GDM1 (cell line): ENCODE measurements around the gene SLC6A18.
A peak's percentile ranks its signal among the peaks of the same experiment; 100 is the strongest.

Source experiments
- DNase-seq: peaks from one replicate; lab custom pipeline; 2025; lab: John Stamatoyannopoulos, UW

Gene SLC6A18

GRCh38 chr5:1187234-1187949 lies 37.8 kb upstream of the SLC6A18 start:
- no peak for DNase-seq

GRCh38 chr5:1187950-1188334 lies 37.2 kb upstream of the SLC6A18 start:
- DNase-seq = no peak

DNA sequence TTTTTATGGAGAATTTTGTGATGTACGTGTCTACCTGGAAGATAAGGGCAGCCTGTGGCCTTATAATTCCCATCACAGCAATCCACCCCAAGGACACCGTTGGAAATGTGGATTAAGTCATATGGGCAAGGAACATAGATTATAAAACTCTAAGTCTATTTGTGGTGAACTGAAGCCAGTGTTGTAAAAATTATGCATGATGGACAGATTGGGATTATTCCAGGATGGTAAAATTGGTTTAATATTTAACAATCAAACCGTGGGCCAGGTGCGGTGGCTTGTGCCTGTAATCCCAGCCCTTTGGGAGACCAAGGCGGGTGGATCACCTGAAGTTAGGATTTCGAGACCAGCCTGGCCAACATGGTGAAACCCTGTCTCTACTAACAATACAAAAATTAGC lies 36.7 kb upstream of the SLC6A18 start:
- DNase-seq = no peak

DNA sequence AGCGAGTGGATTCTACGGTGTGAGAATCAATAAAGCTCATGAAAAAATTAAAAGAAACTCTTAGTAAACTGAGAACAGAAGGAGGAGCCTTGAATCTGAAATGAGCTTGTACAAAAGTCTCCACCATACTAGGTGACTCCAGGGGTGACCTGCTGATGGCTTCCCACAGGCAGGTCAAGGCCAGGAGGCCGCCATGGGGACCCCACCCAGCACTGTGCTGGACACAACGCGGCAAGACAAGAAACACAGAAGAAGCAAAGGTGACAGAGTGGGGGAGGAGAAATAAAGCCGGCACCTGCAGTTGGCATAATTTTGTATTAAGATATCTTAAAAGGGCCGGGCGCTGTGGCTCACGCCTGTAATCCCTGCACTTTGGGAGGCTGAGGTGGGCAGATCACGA lies 35.9 kb upstream of the SLC6A18 start:
- DNase-seq = no peak

DNA sequence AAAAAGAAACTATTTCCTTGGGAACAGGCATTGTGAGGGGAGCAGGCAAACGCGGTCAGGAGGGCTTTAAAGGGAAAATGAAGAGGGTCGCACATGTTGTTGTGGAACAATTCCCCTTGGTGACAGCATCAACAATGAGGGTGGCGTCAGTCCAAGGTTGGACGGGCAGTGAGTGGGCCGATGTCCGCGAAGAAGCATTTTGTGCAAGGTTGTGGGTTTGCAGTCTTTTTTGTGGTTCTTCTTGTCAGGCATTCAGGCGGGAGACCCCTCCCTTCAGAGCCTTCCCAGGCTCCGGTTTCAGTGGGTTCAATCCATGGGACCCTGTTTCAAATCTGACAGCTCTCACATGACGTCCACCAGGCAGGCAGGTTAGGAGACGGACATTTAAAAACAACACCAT lies 34.9 kb upstream of the SLC6A18 start:
- DNase-seq = no peak

- peak; percentile 52 for DNase-seq
Measured at GRCh38 chr5:1190837-1191239, 34.3 kb upstream of the SLC6A18 start.

- DNase-seq = no peak
Measured at GRCh38 chr5:1192971-1193590, 32.1 kb upstream of the SLC6A18 start.

DNA sequence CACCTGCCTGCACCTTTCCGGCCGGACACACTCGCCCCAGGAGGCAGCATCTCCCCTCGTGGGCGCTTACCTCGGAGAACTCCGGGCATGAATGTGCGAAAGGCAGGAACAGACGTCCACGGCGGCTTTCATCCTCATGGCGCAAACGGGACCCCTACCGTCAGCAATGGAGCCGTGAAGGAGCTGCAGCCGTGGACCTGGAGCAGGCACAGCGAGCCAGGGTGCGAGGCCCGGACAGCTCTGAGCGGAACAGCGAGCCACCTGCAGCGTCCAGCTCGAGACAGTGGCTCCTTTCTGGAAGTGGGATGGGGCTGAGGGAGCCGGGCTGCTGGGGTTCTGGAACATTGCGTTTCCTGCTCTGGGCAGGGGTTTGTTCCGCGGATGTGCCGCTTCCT lies 31.6 kb upstream of the SLC6A18 start:
- DNase-seq = no peak

DNA sequence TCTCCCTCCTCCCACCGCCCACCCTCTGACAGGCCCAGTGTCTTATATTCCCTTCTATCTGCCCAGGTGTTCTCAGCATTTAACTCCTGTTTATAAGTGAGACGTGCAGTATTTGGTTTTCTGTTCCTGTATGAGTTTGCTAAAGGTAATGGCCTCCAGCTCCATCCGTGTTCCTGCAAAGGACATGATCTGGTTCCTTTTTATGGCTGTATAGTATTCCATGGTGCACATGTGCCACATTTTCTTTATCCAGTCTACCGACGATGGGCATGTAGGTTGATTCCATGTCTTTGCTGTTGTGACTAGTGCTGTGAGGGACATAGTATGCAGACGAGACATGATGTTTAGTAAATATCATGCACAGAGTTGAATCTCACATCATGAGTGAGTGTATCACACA lies 30.8 kb upstream of the SLC6A18 start:
- no peak for DNase-seq

DNA sequence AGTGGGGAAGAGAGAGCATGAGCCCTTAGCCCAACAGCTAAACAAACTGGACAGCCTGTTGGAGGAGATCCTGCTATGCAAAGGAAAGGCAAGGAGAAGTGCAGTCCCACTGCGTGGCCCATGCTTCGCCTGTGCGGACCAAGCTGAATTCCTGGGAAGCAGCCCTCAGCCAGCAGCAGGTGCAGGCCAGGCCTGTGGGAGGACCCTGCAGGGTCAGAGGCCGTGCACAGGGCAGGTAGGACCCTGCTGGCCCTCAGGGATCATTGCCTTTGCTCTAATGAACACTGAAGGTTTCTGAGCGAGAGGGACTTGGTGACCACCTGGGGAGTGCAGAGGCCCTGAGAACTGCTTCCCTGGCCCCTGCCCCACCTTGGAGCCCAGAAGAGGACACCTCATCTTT lies 29.7 kb upstream of the SLC6A18 start:
- DNase-seq = no peak

DNA sequence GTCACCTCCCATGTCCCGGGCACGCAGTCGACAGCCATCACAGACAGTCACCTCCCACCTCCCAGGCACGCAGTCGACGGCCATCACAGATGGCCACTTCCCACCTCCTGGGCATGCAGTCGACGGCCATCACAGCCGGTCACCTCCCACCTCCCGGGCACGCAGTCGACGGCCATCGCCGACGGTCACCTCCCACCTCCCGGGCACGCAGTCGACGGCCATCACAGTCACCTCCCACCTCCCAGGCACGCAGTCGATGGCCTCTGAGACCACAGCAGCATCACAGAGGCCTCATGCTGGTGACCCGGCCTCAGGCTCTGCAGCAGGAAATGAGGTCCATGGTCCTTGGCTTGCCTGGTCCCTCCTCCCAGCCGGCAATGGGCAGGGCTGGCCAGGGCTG lies 29.3 kb upstream of the SLC6A18 start:
- DNase-seq = no peak

- DNase-seq = no peak
Measured at GRCh38 chr5:1196562-1196961, 28.6 kb upstream of the SLC6A18 start.

- DNase-seq = no peak
Measured at GRCh38 chr5:1197876-1198666, 27.1 kb upstream of the SLC6A18 start.

DNA sequence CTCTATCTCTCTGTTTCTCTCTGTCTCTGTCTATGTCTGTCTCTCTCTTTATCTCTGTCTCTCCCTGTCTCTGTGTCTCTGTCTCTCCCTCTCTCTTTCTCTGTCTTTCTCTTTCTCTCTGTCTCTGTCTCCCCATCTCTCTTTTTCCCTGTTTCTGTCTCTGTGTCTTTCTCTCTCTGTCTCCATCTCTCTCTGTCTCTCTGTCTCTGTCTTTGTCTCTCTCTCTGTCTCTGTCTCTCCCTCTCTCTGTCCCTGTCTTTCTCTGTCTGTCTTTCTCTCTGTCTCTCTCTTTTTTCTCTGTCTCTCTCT lies 25.9 kb upstream of the SLC6A18 start:
- no peak for DNase-seq

GRCh38 chr5:1199649-1200494 lies 25.3 kb upstream of the SLC6A18 start:
- no peak for DNase-seq

GRCh38 chr5:1200495-1201326 lies 24.5 kb upstream of the SLC6A18 start:
- no peak for DNase-seq

GRCh38 chr5:1201327-1202025 lies 23.7 kb upstream of the SLC6A18 start, which contains the start of gene SLC6A19:
Gene SLC6A19, plus strand, starts transcription at chr5:1201595. Its CDS starts 56 bp downstream, at chr5:1201651.
- DNase-seq = no peak

- no peak for DNase-seq
Measured at GRCh38 chr5:1202026-1202797, 23.0 kb upstream of the SLC6A18 start.

DNA sequence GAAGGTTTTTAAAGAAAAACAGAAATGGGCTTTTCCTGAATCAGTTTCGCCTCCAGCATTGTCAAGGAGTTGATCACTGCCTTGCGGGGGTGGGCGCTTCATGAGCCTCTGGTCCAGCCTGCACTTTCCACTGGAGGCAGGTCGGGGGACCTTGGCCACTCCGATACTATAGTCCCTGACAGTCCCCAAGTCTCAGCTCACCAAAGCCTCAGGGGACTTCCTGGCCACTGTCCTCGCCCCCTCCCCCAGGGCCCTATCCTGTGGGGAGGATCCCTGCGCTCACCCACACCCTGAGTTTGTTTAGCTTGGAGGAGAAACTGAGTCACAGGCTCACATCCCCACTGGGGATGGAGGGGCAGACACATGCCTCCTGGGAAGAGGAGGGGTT lies 22.4 kb upstream of the SLC6A18 start:
- no peak for DNase-seq

DNA sequence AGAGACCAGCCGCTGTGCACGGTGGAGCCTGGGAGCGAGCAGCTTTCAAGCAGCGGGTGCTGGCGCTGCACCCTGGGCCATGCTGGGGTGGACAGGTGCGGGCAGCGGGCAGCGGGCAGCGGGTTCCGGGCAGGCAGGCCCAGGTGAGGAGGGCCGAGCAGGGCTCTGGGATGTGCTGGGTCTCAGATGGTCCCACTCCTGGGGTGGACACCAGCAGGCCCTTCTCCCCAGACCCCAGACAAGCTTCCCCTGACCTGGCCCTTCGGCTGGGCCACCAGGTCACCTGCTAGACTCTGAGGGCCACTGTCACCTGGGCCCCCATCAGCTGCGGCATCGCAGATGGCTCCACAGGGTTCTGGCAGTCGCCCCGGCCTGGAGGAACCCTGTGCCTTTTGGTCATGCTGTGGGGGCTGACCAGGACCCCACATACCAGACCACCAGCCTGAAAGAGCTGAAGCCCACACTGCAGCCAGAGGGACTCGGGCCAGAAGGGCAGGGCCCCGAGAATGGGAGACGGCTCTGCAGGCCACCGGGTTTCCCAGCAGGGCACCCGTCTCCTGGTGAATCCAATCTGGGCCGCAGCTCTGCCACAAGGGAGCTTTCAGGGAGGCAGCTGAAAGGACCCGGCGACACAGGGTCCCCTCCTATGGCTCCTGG lies 21.7 kb upstream of the SLC6A18 start:
- no peak for DNase-seq
